ENCODE results near the gene SEC14L5.
"Not testable (repeated sequence)": the region's sequence is repeated elsewhere in the genome, so short reads cannot be mapped to it uniquely, and the experiment has no call there.

SEC14L5 gene

DNA sequence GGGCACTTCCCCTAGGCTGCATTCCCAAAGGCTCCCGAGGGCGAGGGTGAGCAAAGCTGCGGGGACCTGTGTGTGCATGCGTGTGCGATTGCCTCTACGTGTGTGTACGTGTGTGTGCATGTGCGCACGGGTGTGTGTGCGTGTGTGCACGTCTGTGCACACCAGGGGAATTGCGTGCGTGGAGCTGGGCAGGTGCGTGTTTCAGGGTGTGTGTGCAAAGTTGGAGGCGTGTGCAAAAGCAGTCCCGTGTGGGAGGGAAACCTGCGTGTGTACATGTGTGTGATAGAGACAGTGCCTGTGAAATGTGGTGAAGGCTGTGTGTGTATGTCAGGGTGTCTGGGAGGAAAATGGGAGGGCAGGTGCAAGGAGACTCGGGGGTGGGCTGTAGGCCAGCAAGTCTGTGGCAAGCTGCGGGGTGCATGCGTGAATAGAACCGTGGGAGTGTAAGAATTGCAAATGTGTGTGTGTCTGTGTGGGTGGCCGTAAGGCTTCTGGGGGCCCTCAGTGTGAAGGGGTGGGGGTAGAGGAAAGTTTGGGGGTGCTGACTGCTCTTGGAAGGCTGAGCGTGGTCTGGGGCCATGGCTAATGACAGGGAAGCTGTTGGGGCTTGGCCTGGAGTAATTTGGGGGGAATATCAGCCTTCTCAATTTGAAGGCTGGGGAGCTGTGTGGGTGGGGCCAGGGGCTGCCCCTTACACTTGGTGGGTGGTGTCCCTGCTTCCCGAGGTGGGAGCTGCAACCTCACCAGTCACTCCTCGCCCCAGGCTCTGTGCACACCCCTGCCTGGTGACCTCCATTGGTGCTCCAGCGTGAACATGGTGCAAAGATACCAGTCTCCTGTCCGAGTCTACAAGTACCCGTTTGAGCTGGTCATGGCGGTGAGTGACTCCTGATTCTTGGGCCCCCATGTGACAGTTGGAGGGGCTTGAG lies 644 bp downstream of the SEC14L5 start:
- TF ChIP-seq SUZ12 (IDR thresholded peaks at IDR 0.05), result no peak
- CTCF ChIA-PET, result no interaction called here
- DNase-seq (ENCODE audit: extremely low spot score), result no peak
- POLR2A ChIA-PET, result interaction anchor here (1.0 to 1.4 kb wide), 3 partner anchors 9 to 224 kb away, joined by 3 to 7 read pairs (median 4); partner anchors contain the start of genes ANKS3 and DNAAF8

GRCh38 chr16:4960579-4960978 lies 2.4 kb downstream of the SEC14L5 start:
- CTCF ChIA-PET, result no interaction called here
- no peak for DNase-seq (ENCODE audit: extremely low spot score)
- no peak for TF ChIP-seq ZNF384 (IDR thresholded peaks at IDR 0.05)
- TF ChIP-seq ELF4 (IDR thresholded peaks at IDR 0.05), result no peak
- POLR2A ChIA-PET, result interaction anchor here (0.8 kb wide), 1 partner anchor 17 kb away, joined by 3 read pairs; no protein-coding TSS in a partner anchor

GRCh38 chr16:4962716-4963115 lies 4.6 kb downstream of the SEC14L5 start:
- ChIA-PET CTCF (interaction anchor here (0.6 kb wide), 1 partner anchor 638 kb away, joined by 3 read pairs; no protein-coding TSS in a partner anchor), POLR2A (interaction anchor here (1.1 kb wide), 1 partner anchor 93 kb away, joined by 3 read pairs; no protein-coding TSS in a partner anchor)
- no peak for TF ChIP-seq TARDBP (IDR thresholded peaks at IDR 0.05)
- TF ChIP-seq ELF4 (IDR thresholded peaks at IDR 0.05), result no peak
- no peak for TF ChIP-seq FOXM1 (IDR thresholded peaks at IDR 0.05; ENCODE audit: borderline replicate concordance)
- no peak for TF ChIP-seq FOXK2 (IDR thresholded peaks at IDR 0.05)
- no peak for TF ChIP-seq L3MBTL2 (conservative IDR thresholded peaks at IDR 0.05)
- TF ChIP-seq BHLHE40 (IDR thresholded peaks at IDR 0.05; ENCODE audit: borderline replicate concordance), result no peak
- TF ChIP-seq PKNOX1 (IDR thresholded peaks at IDR 0.05), result no peak
- no peak for TF ChIP-seq ZNF384 (IDR thresholded peaks at IDR 0.05)
- no peak for TF ChIP-seq ARNT (IDR thresholded peaks at IDR 0.05)
- TF ChIP-seq NFRKB (IDR thresholded peaks at IDR 0.05), result no peak
- TF ChIP-seq LEF1 (IDR thresholded peaks at IDR 0.05; ENCODE audit: borderline replicate concordance), result no peak
- no peak for TF ChIP-seq CTBP1 (IDR thresholded peaks at IDR 0.05; ENCODE audit: borderline replicate concordance)
- no peak for TF ChIP-seq SP1 (IDR thresholded peaks at IDR 0.05)
- TF ChIP-seq SUZ12 (IDR thresholded peaks at IDR 0.05), result no peak
- TF ChIP-seq FOXA1 (IDR thresholded peaks at IDR 0.05), result no peak
- no peak for TF ChIP-seq HDGF (IDR thresholded peaks at IDR 0.05; ENCODE audit: borderline replicate concordance)
- no peak for DNase-seq (ENCODE audit: extremely low spot score)

DNA sequence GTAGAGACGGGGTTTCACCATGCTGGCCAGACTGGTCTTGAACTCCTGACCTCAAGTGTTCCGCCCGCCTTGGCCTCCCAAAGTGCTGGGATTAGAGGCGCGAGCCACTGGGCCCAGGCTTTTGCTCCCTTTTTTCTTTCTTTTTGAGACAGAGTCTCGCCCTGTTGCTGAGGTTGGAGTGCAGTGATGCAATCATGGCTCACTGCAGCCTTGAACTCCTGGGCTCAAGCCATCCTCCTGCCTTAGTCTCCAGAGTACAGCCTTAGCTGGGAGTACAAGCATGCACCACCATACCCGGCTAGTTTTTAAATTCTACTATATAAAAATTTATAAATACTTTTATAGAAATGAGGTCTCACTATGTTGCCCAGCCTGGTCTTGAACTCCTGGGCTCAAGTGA lies 5.4 kb downstream of the SEC14L5 start:
- DNase-seq (ENCODE audit: extremely low spot score); CTCF ChIA-PET: not testable (repeated sequence)
- POLR2A ChIA-PET, result interaction anchor here (1.1 kb wide), 1 partner anchor 93 kb away, joined by 3 read pairs; no protein-coding TSS in a partner anchor

GRCh38 chr16:4966736-4967453 lies 8.8 kb downstream of the SEC14L5 start:
- DNase-seq (ENCODE audit: extremely low spot score), result no peak
- ChIA-PET CTCF (no interaction called here), POLR2A (no interaction called here)
- TF ChIP-seq SUZ12 (IDR thresholded peaks at IDR 0.05), result no peak
- TF ChIP-seq ELF4 (IDR thresholded peaks at IDR 0.05), result no peak
- TF ChIP-seq SP1 (IDR thresholded peaks at IDR 0.05), result no peak
- no peak for TF ChIP-seq FOXK2 (IDR thresholded peaks at IDR 0.05)
- no peak for TF ChIP-seq BHLHE40 (IDR thresholded peaks at IDR 0.05; ENCODE audit: borderline replicate concordance)
- no peak for TF ChIP-seq PKNOX1 (IDR thresholded peaks at IDR 0.05)
- TF ChIP-seq L3MBTL2 (conservative IDR thresholded peaks at IDR 0.05), result no peak
- no peak for TF ChIP-seq FOXA1 (IDR thresholded peaks at IDR 0.05)
- TF ChIP-seq LEF1 (IDR thresholded peaks at IDR 0.05; ENCODE audit: borderline replicate concordance), result no peak
- TF ChIP-seq CTBP1 (IDR thresholded peaks at IDR 0.05; ENCODE audit: borderline replicate concordance), result no peak
- TF ChIP-seq TARDBP (IDR thresholded peaks at IDR 0.05), result no peak
- no peak for TF ChIP-seq HDGF (IDR thresholded peaks at IDR 0.05; ENCODE audit: borderline replicate concordance)
- no peak for TF ChIP-seq ZNF384 (IDR thresholded peaks at IDR 0.05)
- no peak for TF ChIP-seq ARNT (IDR thresholded peaks at IDR 0.05)
- TF ChIP-seq NFRKB (IDR thresholded peaks at IDR 0.05), result no peak
- no peak for TF ChIP-seq FOXM1 (IDR thresholded peaks at IDR 0.05; ENCODE audit: borderline replicate concordance)

DNA sequence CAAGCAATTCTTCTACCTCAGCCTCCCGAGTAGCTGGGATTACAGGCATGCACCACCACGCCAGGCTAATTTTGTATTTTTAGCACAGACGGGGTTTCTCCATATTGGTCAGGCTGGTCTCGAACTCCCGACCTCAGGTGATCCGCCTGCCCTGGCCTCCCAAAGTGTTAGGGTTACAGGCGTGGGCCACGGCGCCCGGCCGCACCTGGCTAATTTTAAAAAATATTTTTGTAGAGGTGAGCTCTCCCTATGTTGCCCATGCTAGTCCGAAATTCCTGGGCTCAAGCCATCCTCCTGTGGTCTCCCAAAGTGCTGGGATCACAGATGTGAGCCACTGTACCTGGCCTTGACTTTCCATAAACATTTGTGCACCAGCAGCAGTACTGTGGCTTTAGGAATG lies 10.1 kb downstream of the SEC14L5 start:
- POLR2A ChIA-PET, result interaction anchor here (0.8 to 1.5 kb wide), 2 partner anchors 11 to 120 kb away, joined by 3 to 4 read pairs; partner anchors contain the start of gene SEC14L5
- DNase-seq (ENCODE audit: extremely low spot score); CTCF ChIA-PET: not testable (repeated sequence)

DNA sequence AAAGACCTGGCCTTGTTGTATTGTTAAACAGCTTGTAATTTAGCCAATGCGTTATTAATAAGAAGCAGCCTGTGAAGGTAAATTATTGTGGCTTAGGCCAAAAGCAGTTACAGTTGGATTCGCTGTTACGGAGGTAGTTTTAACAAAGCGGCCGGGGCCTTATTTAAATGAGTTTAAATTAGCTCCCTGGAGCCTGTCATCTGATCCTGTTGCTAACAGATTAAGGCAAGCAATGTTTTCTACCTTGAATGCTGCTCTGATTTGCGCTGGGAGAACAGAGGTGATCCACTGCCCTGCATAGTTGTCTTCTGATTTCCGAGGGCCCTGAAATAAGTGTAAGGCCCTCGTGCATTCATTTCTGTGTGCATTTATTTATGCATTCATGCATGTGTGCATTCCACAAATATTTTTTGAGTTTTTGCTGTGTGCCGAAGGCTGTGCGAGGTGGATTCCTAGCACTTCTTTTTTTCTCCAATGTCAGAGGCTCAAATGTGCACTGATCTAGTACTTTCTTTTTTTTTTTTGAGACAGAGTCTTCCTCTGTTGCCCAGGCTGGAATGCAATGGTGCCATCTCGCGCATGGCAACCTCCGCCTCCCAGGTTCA lies 10.9 kb downstream of the SEC14L5 start:
- ChIA-PET POLR2A (interaction anchor here (0.8 to 1.5 kb wide), 2 partner anchors 11 to 121 kb away, joined by 3 to 4 read pairs; partner anchors contain the start of gene SEC14L5), CTCF (no interaction called here)
- TF ChIP-seq SP1 (IDR thresholded peaks at IDR 0.05) (no peak), FOXA1 (IDR thresholded peaks at IDR 0.05) (no peak), ARNT (IDR thresholded peaks at IDR 0.05) (no peak), FOXK2 (IDR thresholded peaks at IDR 0.05) (no peak), PKNOX1 (IDR thresholded peaks at IDR 0.05) (no peak)
- DNase-seq (ENCODE audit: extremely low spot score), result no peak
